ENCODE results near the gene ABCA2.
A peak's percentile ranks its signal among the peaks of the same experiment; 100 is the strongest.

Gene ABCA2

GRCh38 chr9:136964833-136965422 lies 63.1 kb downstream of the ABCA2 start:
- Histone ChIP-seq H3K79me2 (ENCODE audit: insufficient read depth, low read depth) (no peaks in the 10 kb centered on the region), H3K4me1 (ENCODE audit: low read depth, poor library complexity, severe bottlenecking) (peaks cover 33% of the 10 kb centered on the region), H3K27ac (no peak overlapping the region), H3K4me3 (IDR thresholded peaks at IDR 0.05; ENCODE audit: insufficient read depth, low read depth, low read length) (no peak overlapping the region), H3K4me2 (no peak overlapping the region), H4K20me1 (ENCODE audit: insufficient read depth) (no peaks in the 10 kb centered on the region), H3K9ac (no peak overlapping the region), H2AFZ (ENCODE audit: low read depth) (no peak overlapping the region), H3K36me3 (ENCODE audit: insufficient read depth) (no peaks in the 10 kb centered on the region), H3K27me3 (ENCODE audit: insufficient read depth, low read depth) (no peaks in the 10 kb centered on the region; the same call in 1 of the 2 replicates)
- no peak for TF ChIP-seq CTCF (conservative IDR thresholded peaks at IDR 0.05; ENCODE audit: low read depth, low read length)

GRCh38 chr9:136964171-136964689 lies 63.8 kb downstream of the ABCA2 start:
- TF ChIP-seq CTCF (conservative IDR thresholded peaks at IDR 0.05; ENCODE audit: low read depth, low read length) = no peak
- H3K4me3 ChIP-seq (IDR thresholded peaks at IDR 0.05; ENCODE audit: insufficient read depth, low read depth, low read length) = no peak overlapping the region
- no peak overlapping the region for H3K9ac ChIP-seq
- peaks cover 40% of the 10 kb centered on the region for H3K4me1 ChIP-seq (ENCODE audit: low read depth, poor library complexity, severe bottlenecking)
- no peaks in the 10 kb centered on the region for H3K36me3 ChIP-seq (ENCODE audit: insufficient read depth)
- H4K20me1 ChIP-seq (ENCODE audit: insufficient read depth) = no peaks in the 10 kb centered on the region
- H3K4me2 ChIP-seq = peak overlapping the region; percentile 25; the same call in 1 of the 2 replicates
- H3K27ac ChIP-seq = no peak overlapping the region
- H3K27me3 ChIP-seq (ENCODE audit: insufficient read depth, low read depth) = no peaks in the 10 kb centered on the region; the same call in 1 of the 2 replicates
- no peak overlapping the region for H2AFZ ChIP-seq (ENCODE audit: low read depth)
- H3K79me2 ChIP-seq (ENCODE audit: insufficient read depth, low read depth) = no peaks in the 10 kb centered on the region

GRCh38 chr9:136963751-136964150 lies 64.3 kb downstream of the ABCA2 start:
- H3K4me3 ChIP-seq (IDR thresholded peaks at IDR 0.05; ENCODE audit: insufficient read depth, low read depth, low read length) = no peak overlapping the region
- H3K9ac ChIP-seq = no peak overlapping the region
- H4K20me1 ChIP-seq (ENCODE audit: insufficient read depth) = no peaks in the 10 kb centered on the region
- no peaks in the 10 kb centered on the region for H3K36me3 ChIP-seq (ENCODE audit: insufficient read depth)
- H3K4me2 ChIP-seq = no peak overlapping the region
- no peaks in the 10 kb centered on the region; the same call in 1 of the 2 replicates for H3K27me3 ChIP-seq (ENCODE audit: insufficient read depth, low read depth)
- H3K27ac ChIP-seq = no peak overlapping the region
- no peaks in the 10 kb centered on the region for H3K79me2 ChIP-seq (ENCODE audit: insufficient read depth, low read depth)
- H2AFZ ChIP-seq (ENCODE audit: low read depth) = no peak overlapping the region
- H3K4me1 ChIP-seq (ENCODE audit: low read depth, poor library complexity, severe bottlenecking) = peaks cover 41% of the 10 kb centered on the region
- no peak for TF ChIP-seq CTCF (conservative IDR thresholded peaks at IDR 0.05; ENCODE audit: low read depth, low read length)

GRCh38 chr9:136963341-136963740 lies 64.7 kb downstream of the ABCA2 start:
- Histone ChIP-seq H3K79me2 (ENCODE audit: insufficient read depth, low read depth) (no peaks in the 10 kb centered on the region), H3K27ac (no peak overlapping the region), H3K27me3 (ENCODE audit: insufficient read depth, low read depth) (no peaks in the 10 kb centered on the region; the same call in 1 of the 2 replicates), H3K4me2 (no peak overlapping the region), H3K9ac (no peak overlapping the region), H4K20me1 (ENCODE audit: insufficient read depth) (no peaks in the 10 kb centered on the region), H3K4me3 (IDR thresholded peaks at IDR 0.05; ENCODE audit: insufficient read depth, low read depth, low read length) (no peak overlapping the region), H3K36me3 (ENCODE audit: insufficient read depth) (no peaks in the 10 kb centered on the region), H3K4me1 (ENCODE audit: low read depth, poor library complexity, severe bottlenecking) (peaks cover 41% of the 10 kb centered on the region), H2AFZ (ENCODE audit: low read depth) (no peak overlapping the region)
- TF ChIP-seq CTCF (conservative IDR thresholded peaks at IDR 0.05; ENCODE audit: low read depth, low read length) = no peak

Measured in KMS-11 (cell line).